H9 (cell line): ENCODE measurements around the gene EFCAB6. TPM values are rescaled to one million over a fixed set of nuclear protein-coding genes. Genes with fewer than 3 reads are reported as not detected.

Experiments
- DNase-seq: peaks from one replicate; pipeline ENCODE4 v3.0.0-alpha.2; 2017
- H2AFZ ChIP-seq: one replicate; pipeline ENCODE4 v1.6.1; 2013; ENCODE audit warnings: mild to moderate bottlenecking, low read length, control low read depth, moderate library complexity
- H2AK5ac ChIP-seq: 2 replicates; pipeline ENCODE4 v1.6.1; 2013; ENCODE audit warnings: low read length, control low read depth, mixed read lengths; ENCODE audit not compliant: insufficient read length
- H2BK120ac ChIP-seq: one replicate; pipeline ENCODE4 v1.6.1; 2013; ENCODE audit warnings: low read depth, mild to moderate bottlenecking, low read length, control low read depth, inconsistent platforms; ENCODE audit not compliant: poor library complexity, severe bottlenecking
- H2BK12ac ChIP-seq: 2 replicates; pipeline ENCODE4 v1.6.1; 2013; ENCODE audit warnings: low read length, control low read depth, mixed read lengths, low read depth; ENCODE audit not compliant: insufficient read length
- H2BK15ac ChIP-seq: 2 replicates; pipeline ENCODE4 v1.6.1; 2013; ENCODE audit warnings: low read depth, low read length, control low read depth
- H2BK20ac ChIP-seq: one replicate; pipeline ENCODE4 v1.6.1; 2013; ENCODE audit warnings: low read depth, mild to moderate bottlenecking, low read length, control low read depth, inconsistent platforms; ENCODE audit not compliant: poor library complexity, severe bottlenecking
- H2BK5ac ChIP-seq: 2 replicates; pipeline ENCODE4 v1.6.1; 2013; ENCODE audit warnings: low read length, control low read depth, mixed read lengths; ENCODE audit not compliant: insufficient read length
- H3K14ac ChIP-seq: 2 replicates; pipeline ENCODE4 v1.6.1; 2013; ENCODE audit warnings: low read length, control low read depth; ENCODE audit not compliant: insufficient read depth
- H3K18ac ChIP-seq: 2 replicates; pipeline ENCODE4 v1.6.1; 2013; ENCODE audit warnings: low read depth, mild to moderate bottlenecking, mixed read lengths, low read length, control low read depth; ENCODE audit not compliant: insufficient read length
- H3K23ac ChIP-seq: 2 replicates; pipeline ENCODE4 v1.6.1; 2013; ENCODE audit warnings: low read length, control low read depth, mixed read lengths, low read depth; ENCODE audit not compliant: insufficient read length
- H3K23me2 ChIP-seq: 2 replicates; pipeline ENCODE4 v1.6.1; 2013; ENCODE audit warnings: low read depth, mild to moderate bottlenecking, mixed read lengths, low read length, control low read depth; ENCODE audit not compliant: insufficient read length, poor library complexity, severe bottlenecking
- H3K27ac ChIP-seq: 2 replicates; pipeline ENCODE4 v1.5.1; 2013; ENCODE audit warnings: low read length, control low read depth, mixed read lengths, low read depth; ENCODE audit not compliant: insufficient read length
- H3K27me3 ChIP-seq: 2 replicates; pipeline ENCODE4 v1.6.1; 2013; ENCODE audit warnings: low read length, control low read depth, inconsistent platforms; ENCODE audit not compliant: insufficient read depth
- H3K4ac ChIP-seq: 2 replicates; pipeline ENCODE4 v1.6.1; 2013; ENCODE audit warnings: low read depth, mild to moderate bottlenecking, control low read depth, inconsistent platforms, low read length, moderate library complexity
- H3K4me1 ChIP-seq: 2 replicates; pipeline ENCODE4 v1.6.1; 2013; ENCODE audit warnings: low read length, control low read depth, inconsistent platforms; ENCODE audit not compliant: insufficient read depth
- H3K4me2 ChIP-seq: 2 replicates; pipeline ENCODE4 v1.6.1; 2013; ENCODE audit warnings: low read length, control low read depth, mixed read lengths; ENCODE audit not compliant: insufficient read length, insufficient read depth
- H3K56ac ChIP-seq: 2 replicates; pipeline ENCODE4 v1.6.1; 2013; ENCODE audit warnings: low read depth, mild to moderate bottlenecking, mixed read lengths, low read length, control low read depth; ENCODE audit not compliant: insufficient read length
- H3K79me1 ChIP-seq: 2 replicates; pipeline ENCODE4 v1.6.1; 2013; ENCODE audit warnings: low read depth, mild to moderate bottlenecking, moderate library complexity, low read length, control low read depth, inconsistent platforms; ENCODE audit not compliant: insufficient read depth, poor library complexity, severe bottlenecking
- H3K79me2 ChIP-seq: 2 replicates; pipeline ENCODE4 v1.6.1; 2013; ENCODE audit warnings: low read length, control low read depth, inconsistent platforms; ENCODE audit not compliant: insufficient read depth
- H3K9ac ChIP-seq: 2 replicates; pipeline ENCODE4 v1.6.1; 2013; ENCODE audit warnings: low read length, control low read depth, mixed read lengths; ENCODE audit not compliant: insufficient read length; ENCODE audit errors: extremely low read depth
- H3K9me3 ChIP-seq: one replicate; pipeline ENCODE4 v1.6.1; 2013; ENCODE audit warnings: low read depth, low read length, inconsistent platforms; ENCODE audit not compliant: control insufficient read depth
- H3T11ph ChIP-seq: one replicate; pipeline ENCODE4 v1.6.1; 2013; ENCODE audit warnings: mild to moderate bottlenecking, low read length, control low read depth, inconsistent platforms
- H4K20me1 ChIP-seq: one replicate; pipeline ENCODE4 v1.6.1; 2013; ENCODE audit not compliant: control insufficient read depth, insufficient read length, insufficient read depth
- H4K5ac ChIP-seq: 2 replicates; pipeline ENCODE4 v1.6.1; 2013; ENCODE audit warnings: low read depth, mild to moderate bottlenecking, mixed read lengths, low read length, control low read depth; ENCODE audit not compliant: insufficient read length
- H4K8ac ChIP-seq: replicated peaks from 2 replicates; pipeline ENCODE4 v1.6.1; 2013; ENCODE audit warnings: low read length, control low read depth, mixed read lengths, low read depth; ENCODE audit not compliant: insufficient read length
- H4K91ac ChIP-seq: 2 replicates; pipeline ENCODE4 v1.6.1; 2013; ENCODE audit warnings: low read depth, mild to moderate bottlenecking, moderate library complexity, mixed read lengths, low read length, control low read depth; ENCODE audit not compliant: insufficient read length
- H3K27ac Mint-ChIP-seq, 3 experiments: 2 replicates in 2 of 3; 3 replicates in 1 of 3; pipeline ENCODE4 v1.8.0; 2020 to 2021; ENCODE audit warnings: mixed read lengths in 3 of 3, mild to moderate bottlenecking in 1 of 3, moderate library complexity in 1 of 3
- H3K27me3 Mint-ChIP-seq: 2 replicates; pipeline ENCODE4 v1.8.0; 2021; ENCODE audit warnings: low read depth, mild to moderate bottlenecking, moderate library complexity, mixed read lengths
- H3K36me3 Mint-ChIP-seq, 3 experiments: 2 replicates in 2 of 3; 3 replicates in 1 of 3; pipeline ENCODE4 v1.8.0; 2020 to 2021; ENCODE audit warnings: low read depth in 3 of 3, mixed read lengths in 3 of 3; ENCODE audit not compliant: insufficient read depth in 1 of 3
- H3K4me1 Mint-ChIP-seq, 2 experiments: 2 replicates each; pipeline ENCODE4 v1.8.0; 2020; ENCODE audit warnings: mixed read lengths in 2 of 2
- H3K4me3 Mint-ChIP-seq, 2 experiments: 2 replicates in 1 of 2; 3 replicates in 1 of 2; pipeline ENCODE4 v1.8.0; 2020 to 2021; ENCODE audit warnings: mild to moderate bottlenecking in 2 of 2, mixed read lengths in 2 of 2, moderate library complexity in 1 of 2
- H3K9me3 Mint-ChIP-seq, 2 experiments: 2 replicates in 1 of 2; 3 replicates in 1 of 2; pipeline ENCODE4 v1.8.0; 2020; ENCODE audit warnings: mild to moderate bottlenecking in 2 of 2, mixed read lengths in 2 of 2, moderate library complexity in 1 of 2
- CTCF ChIP-seq: fragments of 200-600 bp; sonication (generic); conservative IDR thresholded peaks from 3 replicates; pipeline ENCODE4 v1.8.0; 2021; ENCODE audit warnings: antibody characterized with exemption, mild to moderate bottlenecking
- WGBS: extraction: QIAGEN DNeasy Blood & Tissue Kit; methylation state at CpG from one replicate; pipeline ENCODE4 v1.1.7; 2013; ENCODE audit warnings: missing lambda C conversion rate, low lambda C conversion rate, mixed read lengths; ENCODE audit not compliant: insufficient read length; ENCODE audit errors: extremely low coverage; 5-methylcytosine and 5-hydroxymethylcytosine counted together
- total RNA-seq: library from RNA; stranded (reverse); gene quantifications from 2 replicates; pipeline ENCODE4 v1.2.1, GENCODE V29; 2021

Gene EFCAB6
- total RNA-seq, 1 experiment from 2014 or later, result 0.31 TPM

- peaks cover 12 to 18% of the 10 kb centered on the region in 2 experiments for H3K4me1 Mint-ChIP-seq
- Histone ChIP-seq H3K56ac (no peak overlapping the region), H3K18ac (no peak overlapping the region), H4K5ac (no peak overlapping the region), H3K4me1 (no peaks in the 10 kb centered on the region), H2BK15ac (no peak overlapping the region), H2BK120ac (no peak overlapping the region), H3K4ac (no peak overlapping the region), H2BK12ac (no peak overlapping the region), H2AK5ac (no peak overlapping the region), H4K20me1 (no peaks in the 10 kb centered on the region), H3K23ac (no peak overlapping the region), H3K4me2 (no peak overlapping the region), H3K9ac (no peak overlapping the region), H3K14ac (no peak overlapping the region), H3K27ac (no peak overlapping the region), H2BK20ac (no peak overlapping the region), H3K23me2 (no peaks in the 10 kb centered on the region), H3K9me3 (no peaks in the 10 kb centered on the region), H4K91ac (no peak overlapping the region), H2BK5ac (no peak overlapping the region), H3K79me1 (no peaks in the 10 kb centered on the region), H2AFZ (no peak overlapping the region), H3K79me2 (no peaks in the 10 kb centered on the region; the same call in 1 of the 2 replicates), H3T11ph (no peak overlapping the region), H3K27me3 (no peaks in the 10 kb centered on the region), H4K8ac (no peak overlapping the region)
- no peak for DNase-seq
- no peaks in the 10 kb centered on the region for H3K9me3 Mint-ChIP-seq
- H3K4me3 Mint-ChIP-seq, result no peak overlapping the region
- H3K27me3 Mint-ChIP-seq, result no peaks in the 10 kb centered on the region
- TF ChIP-seq CTCF, result no peak
- no CpG with 5 or more reads among the region's 33 CpGs for WGBS
- peaks cover 10 to 40% (median 28%) of the 10 kb centered on the region in 3 experiments; a peak in 6 of 7 replicates for H3K36me3 Mint-ChIP-seq
- H3K27ac Mint-ChIP-seq, result no peak overlapping the region; a peak in 2 of 7 replicates
Measured at GRCh38 chr22:43831561-43832392, 19.7 kb upstream of the EFCAB6 start.
